HS-27A (cell line): Measurements from ENCODE around the gene HHIPL1.
"Not testable (repeated sequence)": the region's sequence is repeated elsewhere in the genome, so short reads cannot be mapped to it uniquely, and the experiment has no call there.

Experiments used
- DNase-seq: peaks from one replicate; pipeline ENCODE4 v3.0.0-alpha.2; 2012; ENCODE audit warnings: low read depth, missing footprints

The HHIPL1 gene

GRCh38 chr14:99635116-99635515, 9.8 kb upstream of the HHIPL1 start:
- no peak for DNase-seq

- DNase-seq: no peak
These were observed 8.4 kb upstream of the HHIPL1 start for GRCh38 chr14:99636487-99636886.

GRCh38 chr14:99637624-99638023, 7.3 kb upstream of the HHIPL1 start:
- DNase-seq: no peak

GRCh38 chr14:99642771-99643170, 2.2 kb upstream of the HHIPL1 start:
- not testable (repeated sequence) for DNase-seq

DNA sequence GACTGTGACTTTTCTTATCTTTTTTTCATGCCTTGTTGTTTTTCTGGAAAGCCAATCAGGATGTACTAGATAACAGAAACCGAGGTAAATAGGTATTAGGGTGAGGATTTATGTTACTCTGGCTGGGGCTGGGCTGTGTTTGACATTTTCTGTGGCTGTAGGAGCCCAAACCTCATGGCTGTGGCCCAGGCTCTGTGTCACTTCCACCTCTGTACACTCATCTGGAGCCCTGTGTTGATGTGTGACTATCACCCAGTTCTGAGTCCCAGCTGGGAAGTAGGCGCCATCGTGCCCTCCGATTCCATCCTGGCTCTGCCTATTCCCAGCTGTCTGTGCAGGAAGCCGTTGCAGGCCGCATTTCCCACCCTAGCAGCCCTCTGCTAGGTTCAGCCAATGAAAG, 1.6 kb upstream of the HHIPL1 start:
- DNase-seq: no peak

GRCh38 chr14:99644035-99644587, 818 bp upstream of the HHIPL1 start:
- DNase-seq: no peak

DNA sequence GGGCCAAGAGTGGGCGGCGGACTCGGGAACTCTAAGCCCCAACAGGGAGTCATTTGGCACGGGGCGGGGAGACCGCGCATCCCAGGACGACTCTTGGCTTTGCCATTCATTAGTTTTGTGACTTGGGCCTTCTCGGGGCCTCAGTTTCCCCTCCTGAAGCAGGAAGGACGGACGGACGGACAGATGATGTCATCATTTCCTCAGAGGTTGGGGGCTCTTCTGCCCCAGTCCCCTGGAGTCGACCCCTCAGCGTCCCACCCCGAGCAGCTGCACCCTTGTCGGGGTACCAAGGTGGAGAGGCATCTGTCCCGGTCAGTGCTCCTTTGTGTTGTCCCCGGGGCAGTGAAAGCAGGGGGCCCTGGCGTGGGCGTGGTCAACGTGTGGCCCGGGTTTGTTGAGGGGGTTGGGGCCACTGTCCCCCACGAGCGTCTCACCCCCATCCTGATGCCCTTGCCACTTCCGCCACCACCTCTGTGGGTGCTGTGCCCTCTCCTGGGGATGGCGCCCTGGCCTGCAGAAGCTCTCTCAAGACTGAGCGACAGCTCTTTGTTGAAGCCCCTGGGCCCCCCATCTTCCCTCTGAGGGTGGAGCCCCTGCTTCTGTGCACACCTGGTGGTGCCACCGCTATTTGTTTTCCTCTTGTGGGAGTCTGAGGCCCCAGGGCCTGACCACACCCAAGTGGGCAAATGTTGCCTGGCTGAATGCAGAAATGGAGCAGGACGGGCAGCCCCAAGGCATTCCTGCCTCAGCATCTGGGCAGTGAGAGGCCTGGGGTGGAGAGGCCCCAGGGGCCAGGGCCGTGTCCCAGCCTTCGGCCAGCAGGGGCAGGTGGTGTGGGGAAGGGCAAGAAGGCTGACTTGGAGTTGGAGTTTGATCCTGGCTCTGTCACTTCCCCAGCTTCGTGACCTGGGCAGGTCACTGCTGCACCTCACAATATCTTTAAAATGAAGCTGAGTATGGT, 896 bp downstream of the HHIPL1 start:
- DNase-seq: no peak

GRCh38 chr14:99647411-99647810, 2.5 kb downstream of the HHIPL1 start:
- DNase-seq: no peak

- DNase-seq: no peak
These were observed 3.3 kb downstream of the HHIPL1 start for GRCh38 chr14:99648027-99648784.

DNA sequence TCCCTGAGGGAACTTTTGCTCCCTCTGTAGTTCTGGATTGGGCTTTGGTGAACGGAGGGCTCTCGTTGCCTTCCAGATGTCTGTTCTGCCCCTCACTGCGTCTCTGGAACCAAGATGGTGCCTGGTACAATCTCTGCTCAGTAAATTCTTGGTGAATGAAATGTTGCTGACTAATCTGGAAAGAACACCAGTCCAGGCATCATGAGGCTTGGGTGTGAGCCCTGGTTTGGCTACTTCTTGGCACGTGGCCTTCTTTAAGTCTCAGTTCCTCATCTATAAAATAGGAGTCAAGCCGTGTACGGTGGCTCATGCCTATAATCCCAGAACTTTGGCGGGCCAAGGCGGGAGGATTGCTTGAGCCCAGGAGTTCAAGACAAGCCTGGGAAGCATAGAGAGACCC, 4.3 kb downstream of the HHIPL1 start:
- no peak for DNase-seq

DNA sequence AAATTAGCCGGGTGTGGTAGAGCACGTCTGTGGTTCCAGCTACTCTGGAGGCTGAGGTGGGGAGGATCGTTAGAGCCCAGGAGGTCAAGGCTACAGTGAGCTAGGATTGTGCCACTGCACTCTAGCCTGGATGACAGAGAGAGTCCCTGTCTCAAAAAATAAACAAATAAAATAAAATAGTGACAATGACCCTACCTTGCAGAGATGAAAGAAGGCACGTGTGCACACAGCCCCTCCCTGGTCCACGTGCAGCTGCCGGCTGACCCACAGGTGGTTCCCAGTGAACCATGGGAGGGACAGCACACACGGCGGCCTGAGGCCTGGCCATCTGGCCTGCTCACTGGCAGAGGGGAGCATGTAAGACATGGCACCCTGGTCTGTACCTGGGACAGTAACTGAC, 4.7 kb downstream of the HHIPL1 start:
- DNase-seq: no peak

DNA sequence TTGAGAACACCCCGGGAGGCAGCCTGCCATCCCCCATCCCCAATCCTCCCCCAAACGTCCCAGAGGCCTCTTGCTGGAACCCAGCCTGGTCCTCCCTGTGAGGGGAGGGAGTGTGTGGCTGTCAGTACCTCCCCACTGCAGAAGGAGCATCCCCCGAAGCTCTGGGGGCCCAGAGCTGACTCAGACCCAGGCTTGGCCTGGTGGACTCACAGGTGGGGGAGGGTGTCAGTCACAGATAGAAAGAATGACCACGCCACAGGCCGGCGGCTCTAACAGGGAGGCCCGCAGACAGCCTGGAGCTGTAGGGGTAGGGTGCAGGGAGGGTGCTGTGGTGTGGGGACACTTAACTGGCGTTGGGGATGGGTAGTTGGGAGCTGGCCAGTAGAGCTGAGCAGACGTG, 5.3 kb downstream of the HHIPL1 start:
- DNase-seq: no peak

DNA sequence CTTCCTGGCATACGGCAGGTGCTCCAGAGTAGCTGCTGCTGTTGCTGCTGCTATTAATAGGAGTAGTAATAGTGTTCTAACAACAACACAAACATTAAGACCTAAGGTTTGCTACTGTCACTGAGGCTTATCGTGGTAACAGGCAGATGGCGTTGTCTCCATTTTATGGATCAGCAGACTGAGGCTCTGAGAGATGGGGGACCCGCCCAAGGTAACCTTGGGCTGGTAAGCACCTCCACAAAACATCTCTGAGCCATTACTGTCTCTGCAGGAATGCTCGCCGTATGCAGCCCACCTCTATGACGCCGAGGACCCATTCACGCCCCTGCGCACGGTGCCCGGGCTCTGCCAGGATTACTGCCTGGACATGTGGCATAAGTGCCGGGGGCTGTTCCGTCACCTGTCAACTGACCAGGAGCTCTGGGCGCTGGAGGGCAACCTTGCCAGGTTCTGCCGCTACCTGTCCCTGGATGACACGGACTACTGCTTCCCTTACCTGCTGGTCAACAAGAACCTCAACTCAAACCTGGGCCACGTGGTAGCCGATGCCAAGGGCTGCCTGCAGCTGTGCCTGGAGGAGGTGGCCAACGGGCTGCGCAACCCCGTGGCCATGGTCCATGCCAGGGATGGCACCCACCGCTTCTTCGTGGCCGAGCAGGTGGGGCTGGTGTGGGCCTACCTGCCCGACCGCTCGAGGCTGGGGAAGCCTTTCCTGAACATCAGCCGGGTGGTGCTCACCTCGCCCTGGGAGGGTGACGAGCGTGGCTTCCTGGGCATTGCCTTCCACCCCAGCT, 7.2 kb downstream of the HHIPL1 start:
- no peak for DNase-seq

GRCh38 chr14:99654235-99654985, 9.5 kb downstream of the HHIPL1 start:
- DNase-seq: no peak

DNA sequence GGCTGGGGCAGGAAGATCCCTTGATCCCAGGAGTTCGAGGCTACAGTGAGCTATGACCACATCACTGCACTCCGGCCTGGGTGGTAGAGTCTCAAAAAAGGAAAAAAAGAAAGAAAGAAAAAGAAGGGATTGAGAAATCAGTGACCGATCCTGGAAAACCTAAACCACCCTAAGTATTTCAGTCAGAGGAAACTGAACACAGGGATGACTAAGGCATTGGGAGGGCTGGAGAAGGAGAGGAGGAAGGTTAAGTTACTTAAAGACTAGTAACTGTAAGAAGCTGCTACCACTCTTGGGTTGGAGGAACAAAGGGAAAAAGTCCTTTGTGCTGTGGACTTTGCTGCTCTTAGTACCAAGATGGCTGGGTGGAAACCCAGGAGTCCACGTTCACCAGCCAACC, 10.6 kb downstream of the HHIPL1 start:
- no peak for DNase-seq

GRCh38 chr14:99656171-99656570, 11.2 kb downstream of the HHIPL1 start:
- DNase-seq: no peak

- no peak for DNase-seq
These were observed 12.8 kb downstream of the HHIPL1 start for GRCh38 chr14:99657645-99658155.

DNA sequence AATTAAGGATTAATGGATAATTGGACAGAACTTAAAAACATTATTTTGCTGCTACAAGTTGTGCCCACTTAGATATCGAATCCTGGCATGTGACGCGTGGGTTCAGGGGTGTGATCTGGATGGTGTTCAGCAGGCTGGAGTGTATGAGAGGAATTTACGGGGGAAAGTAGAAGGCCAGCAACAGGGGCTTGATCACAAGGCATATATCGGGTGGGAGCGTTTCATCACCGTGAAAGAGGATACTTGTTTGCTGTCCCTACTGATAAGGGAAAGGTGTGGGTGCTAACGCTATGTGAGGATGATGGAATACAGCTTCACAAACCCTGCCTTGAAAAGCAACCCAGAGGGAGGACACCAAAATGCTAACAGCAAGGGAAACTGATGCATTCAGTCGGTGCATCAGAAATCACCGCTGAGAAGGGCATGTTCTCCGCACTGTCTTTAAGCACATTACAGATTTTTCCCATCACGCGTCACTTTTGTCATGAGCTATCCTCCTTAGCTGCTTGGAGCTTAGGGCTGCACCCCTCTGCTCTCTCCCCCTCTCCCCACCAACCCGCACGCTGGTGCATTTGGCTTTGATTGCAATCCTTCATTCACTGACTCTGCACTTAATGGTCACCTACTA, 13.4 kb downstream of the HHIPL1 start:
- DNase-seq: no peak

GRCh38 chr14:99659333-99659741, 14.4 kb downstream of the HHIPL1 start:
- no peak for DNase-seq

- no peak for DNase-seq
These were observed 15.2 kb downstream of the HHIPL1 start for GRCh38 chr14:99660006-99660566.
